HepG2 (cell line): Measurements from ENCODE around the gene USP32. TPM values are rescaled to one million over a fixed set of nuclear protein-coding genes. Genes with fewer than 3 reads are reported as not detected.

Experiments
- EZH2 ChIP-seq: conservative IDR thresholded peaks from 2 replicates; pipeline ENCODE4 v1.6.1; 2012; ENCODE audit warnings: mild to moderate bottlenecking, low read depth, low read length, moderate library complexity
- HNRNPK ChIP-seq: fragments of 200-400 bp; formaldehyde crosslinking; IDR thresholded peaks from 2 replicates; pipeline ENCODE4 v1.6.1; 2018; ENCODE audit warnings: low read length, low read depth, moderate library complexity, mild to moderate bottlenecking; ENCODE audit not compliant: poor library complexity, severe bottlenecking
- MAFG ChIP-seq: sonication (generic); formaldehyde crosslinking; IDR thresholded peaks from 2 replicates; pipeline ENCODE4 v1.5.1; 2020; ENCODE audit warnings: mild to moderate bottlenecking, missing genetic modification reagents
- MTF2 ChIP-seq: sonication (generic); formaldehyde crosslinking; IDR thresholded peaks from 2 replicates; pipeline ENCODE4 v1.5.0; 2020; ENCODE audit warnings: missing genetic modification reagents, borderline replicate concordance
- PATZ1 ChIP-seq: sonication (generic); formaldehyde crosslinking; IDR thresholded peaks from 2 replicates; pipeline ENCODE4 v1.4.0; 2020; ENCODE audit warnings: missing genetic modification reagents
- ZBTB33 ChIP-seq: sonication (generic); formaldehyde crosslinking; IDR thresholded peaks from 2 replicates; pipeline ENCODE4 v1.4.0; 2020; ENCODE audit warnings: missing genetic modification reagents
- ZNF281 ChIP-seq: sonication (generic); formaldehyde crosslinking; IDR thresholded peaks from 2 replicates; pipeline ENCODE4 v1.4.0; 2020; ENCODE audit warnings: missing genetic modification reagents, borderline replicate concordance
- ZNF768 ChIP-seq: sonication (generic); formaldehyde crosslinking; IDR thresholded peaks from 2 replicates; pipeline ENCODE4 v1.4.0; 2020; ENCODE audit warnings: missing genetic modification reagents
- polyA plus RNA-seq, 8 experiments: library from polyadenylated mRNA; depleted of rRNA in 3 of 8; stranded (reverse) in 7 of 8; unstranded in 1 of 8; fragments of >200 nt; fragmentation: Illumina TruSeq in 4 of 8; extraction: Trizol in 4 of 8; gene quantifications; 2 replicates each; pipeline versions ENCODE4 v1.2.1 to v1.2.3, GENCODE V29; 2011 to 2016; ENCODE audit warnings: low read depth in 4 of 8, missing spikeins in 1 of 8, mixed read lengths in 1 of 8; ENCODE audit not compliant: insufficient read depth in 1 of 8
- total RNA-seq, 5 experiments: library from RNA; depleted of rRNA; stranded (reverse); fragments of >200 nt; fragmentation: Illumina TruSeq; extraction: Trizol; gene quantifications; 2 replicates each; pipeline ENCODE4 v1.2.3, GENCODE V29; 2016; ENCODE audit warnings: low read depth in 1 of 5
- TF ChIP-seq, protein P1 (sequence below): sonication (generic); formaldehyde crosslinking; IDR thresholded peaks from 2 replicates; pipeline ENCODE4 v1.5.0; 2020; ENCODE audit warnings: missing genetic modification reagents, mild to moderate bottlenecking, borderline replicate concordance

USP32 gene
- total and polyA plus RNA-seq, 2 of the 13 experiments (the other 11 are each of a cell fraction or from before 2014, with no cell fraction given) = 24.9 to 39.9 TPM

DNA sequence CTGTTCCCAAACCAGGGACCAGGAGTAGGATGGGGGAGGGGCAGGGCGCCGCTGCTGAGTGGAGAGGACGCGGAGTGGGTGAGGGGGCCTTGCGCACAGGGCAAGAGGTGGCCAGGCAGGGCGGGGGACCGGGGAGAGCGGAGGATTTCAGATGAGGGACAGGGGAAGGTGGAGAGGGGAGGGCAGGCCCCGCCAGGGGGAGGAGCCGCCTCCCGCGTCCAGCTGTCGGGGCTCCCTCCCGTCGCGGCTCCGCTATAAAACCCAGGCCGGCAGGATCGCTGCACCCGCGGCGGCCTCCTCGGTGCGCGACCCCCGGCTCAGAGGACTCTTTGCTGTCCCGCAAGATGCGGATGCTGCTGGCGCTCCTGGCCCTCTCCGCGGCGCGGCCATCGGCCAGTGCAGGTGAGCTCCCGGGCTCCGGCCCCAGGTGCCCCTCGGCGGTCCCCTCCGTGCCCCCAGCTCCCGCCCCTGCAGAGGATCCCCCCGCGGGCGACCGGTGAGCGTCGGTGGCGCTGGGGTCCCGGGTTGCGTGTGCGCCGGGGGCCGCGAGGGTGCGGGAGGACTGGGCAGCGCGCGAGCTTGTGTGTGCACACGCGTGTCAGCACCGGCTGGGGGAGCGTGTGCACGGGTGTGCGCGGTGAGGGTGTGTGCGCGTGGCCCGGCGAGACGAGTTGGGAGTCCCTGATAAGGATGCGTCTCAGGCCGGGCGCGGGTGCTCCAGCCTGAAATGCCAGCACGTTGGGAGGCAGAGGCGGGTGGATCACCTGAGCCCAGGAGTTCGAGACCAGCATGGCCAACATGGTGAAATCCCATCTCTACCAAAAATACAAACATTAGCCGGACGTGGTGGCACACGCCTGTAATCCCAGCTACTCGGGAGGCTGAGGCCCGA, 242.0 kb downstream of the USP32 start, which contains the start of gene CA4 (continued):
- TF ChIP-seq PATZ1 (CRISPR knock-in tag) (0 out of 2 replicates have a peak, but pooled peaks have one; percentile 5), EZH2 (peak; percentile 84; the same call in 1 of the 2 replicates), ZBTB33 (CRISPR knock-in tag) (no peak), ZNF281 (CRISPR knock-in tag) (peak; percentile 73; the same call in 1 of the 2 replicates), MAFG (CRISPR knock-in tag) (no peak), MTF2 (CRISPR knock-in tag) (peak; percentile 54; the same call in 1 of the 2 replicates), ZNF768 (CRISPR knock-in tag) (peak; percentile 31; the same call in 1 of the 2 replicates), HNRNPK (peak; percentile 50)
- TF ChIP-seq, protein P1, sequence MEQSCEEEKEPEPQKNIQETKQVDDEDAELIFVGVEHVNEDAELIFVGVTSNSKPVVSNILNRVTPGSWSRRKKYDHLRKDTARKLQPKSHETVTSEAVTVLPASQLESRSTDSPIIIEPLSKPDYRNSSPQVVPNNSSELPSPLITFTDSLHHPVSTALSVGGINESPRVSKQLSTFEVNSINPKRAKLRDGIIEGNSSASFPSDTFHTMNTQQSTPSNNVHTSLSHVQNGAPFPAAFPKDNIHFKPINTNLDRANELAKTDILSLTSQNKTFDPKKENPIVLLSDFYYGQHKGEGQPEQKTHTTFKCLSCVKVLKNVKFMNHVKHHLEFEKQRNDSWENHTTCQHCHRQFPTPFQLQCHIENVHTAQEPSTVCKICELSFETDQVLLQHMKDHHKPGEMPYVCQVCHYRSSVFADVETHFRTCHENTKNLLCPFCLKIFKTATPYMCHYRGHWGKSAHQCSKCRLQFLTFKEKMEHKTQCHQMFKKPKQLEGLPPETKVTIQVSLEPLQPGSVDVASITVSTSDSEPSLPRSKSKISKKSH = peak; percentile 67; the same call in 1 of the 2 replicates
